IMR-90 (cell line): ENCODE measurements around the gene CCSER1. TPM values are rescaled to one million over a fixed set of nuclear protein-coding genes. Genes with fewer than 3 reads are reported as not detected.

Experiments
- ATAC-seq: fragments of 200-7000 bp; cut with Tn5 transposase; 2 replicates; pipeline ENCODE4 v1.9.1; 2020; ENCODE audit warnings: low read depth, mild to moderate bottlenecking, moderate library complexity
- BruUV-seq: library from RNA; stranded (reverse); fragments of 400-500 nt; replicated peaks from 2 replicates; lab custom pipeline; 2021; lab: Mats Ljungman, UMichigan
- CTCF ChIA-PET: fragments of 300-600 bp; formaldehyde crosslinking; extraction: SDS; loops from one replicate; lab custom pipeline; 2021; ENCODE audit warnings: antibody characterized with exemption; lab: Yijun Ruan, JAX
- POLR2A ChIA-PET: fragments of 300-600 bp; sonication (Branson Sonifier 250); formaldehyde crosslinking; loops from one replicate; lab custom pipeline; 2022; ENCODE audit warnings: antibody characterized with exemption; ENCODE audit not compliant: unreplicated experiment; lab: Charles Lee
- DNase-seq: peaks from one replicate; pipeline ENCODE4 v3.0.0; 2013
- H2AFZ ChIP-seq: replicated peaks from 2 replicates; pipeline ENCODE3; 2013; ENCODE audit warnings: low read length, mild to moderate bottlenecking; ENCODE audit not compliant: poor library complexity
- H2AK5ac ChIP-seq: 2 replicates; pipeline ENCODE4 v1.6.1; 2013; ENCODE audit warnings: low read depth, low read length, inconsistent platforms
- H2AK9ac ChIP-seq: replicated peaks from 2 replicates; pipeline ENCODE3; 2013; ENCODE audit warnings: mild to moderate bottlenecking, low read depth, low read length, moderate library complexity; ENCODE audit not compliant: poor library complexity
- H2BK120ac ChIP-seq: 2 replicates; pipeline ENCODE4 v1.6.1; 2013; ENCODE audit warnings: low read depth, low read length, inconsistent platforms
- H2BK15ac ChIP-seq: 3 replicates; pipeline ENCODE4 v1.6.1; 2013; ENCODE audit warnings: low read depth, low read length, inconsistent platforms
- H2BK20ac ChIP-seq: 2 replicates; pipeline ENCODE4 v1.6.1; 2013; ENCODE audit warnings: low read depth, mild to moderate bottlenecking, inconsistent platforms, low read length, moderate library complexity
- H2BK5ac ChIP-seq: 2 replicates; pipeline ENCODE4 v1.6.1; 2013; ENCODE audit warnings: mild to moderate bottlenecking, low read depth, low read length, inconsistent platforms; ENCODE audit not compliant: poor library complexity, severe bottlenecking
- H3K14ac ChIP-seq: replicated peaks from 2 replicates; pipeline ENCODE4 v1.6.1; 2013; ENCODE audit warnings: low read depth, low read length, inconsistent platforms
- H3K18ac ChIP-seq: 2 replicates; pipeline ENCODE4 v1.6.1; 2013; ENCODE audit warnings: low read depth, low read length, control low read depth
- H3K23ac ChIP-seq: 2 replicates; pipeline ENCODE4 v1.6.1; 2013; ENCODE audit warnings: low read depth, low read length, inconsistent platforms
- H3K27ac ChIP-seq: 2 replicates; pipeline ENCODE4 v1.5.1; 2013; ENCODE audit warnings: mild to moderate bottlenecking, control low read depth, low read length; ENCODE audit not compliant: insufficient read depth
- H3K27me3 ChIP-seq: 2 replicates; pipeline ENCODE4 v1.6.1; 2013; ENCODE audit warnings: low read length; ENCODE audit not compliant: control insufficient read depth, insufficient read depth
- H3K36me3 ChIP-seq: 2 replicates; pipeline ENCODE4 v1.6.1; 2013; ENCODE audit warnings: low read length, mixed read lengths; ENCODE audit not compliant: control insufficient read depth, insufficient read depth
- H3K4ac ChIP-seq: 2 replicates; pipeline ENCODE4 v1.6.1; 2013; ENCODE audit warnings: low read depth, low read length, inconsistent platforms
- H3K4me1 ChIP-seq: 2 replicates; pipeline ENCODE4 v1.6.1; 2013; ENCODE audit warnings: low read length, mixed read lengths; ENCODE audit not compliant: control insufficient read depth, insufficient read depth
- H3K4me2 ChIP-seq: 2 replicates; pipeline ENCODE4 v1.6.1; 2013; ENCODE audit warnings: low read depth, mild to moderate bottlenecking, control low read depth, low read length, moderate library complexity
- H3K4me3 ChIP-seq: 2 replicates; pipeline ENCODE4 v1.5.1; 2013; ENCODE audit warnings: low read depth, mild to moderate bottlenecking, control low read depth, low read length, moderate library complexity; ENCODE audit not compliant: insufficient read depth
- H3K56ac ChIP-seq: 2 replicates; pipeline ENCODE4 v1.6.1; 2013; ENCODE audit warnings: low read length, inconsistent platforms; ENCODE audit not compliant: insufficient read depth; ENCODE audit errors: extremely low read depth
- H3K79me1 ChIP-seq, 2 experiments: 2 replicates each; pipeline ENCODE4 v1.6.1; 2013; ENCODE audit warnings: low read length in 2 of 2, inconsistent platforms in 1 of 2, low read depth in 1 of 2
- H3K9ac ChIP-seq: 2 replicates; pipeline ENCODE4 v1.6.1; 2013; ENCODE audit warnings: low read depth, low read length, control low read depth
- H3K9me1 ChIP-seq: 2 replicates; pipeline ENCODE4 v1.6.1; 2013; ENCODE audit warnings: low read length, inconsistent platforms; ENCODE audit not compliant: insufficient read depth
- H3K9me3 ChIP-seq: 2 replicates; pipeline ENCODE4 v1.6.1; 2013; ENCODE audit warnings: low read length; ENCODE audit not compliant: control insufficient read depth, insufficient read depth
- H4K20me1 ChIP-seq: 2 replicates; pipeline ENCODE4 v1.6.1; 2013; ENCODE audit warnings: low read length, inconsistent platforms; ENCODE audit not compliant: insufficient read depth
- H4K5ac ChIP-seq: 2 replicates; pipeline ENCODE4 v1.6.1; 2013; ENCODE audit warnings: mild to moderate bottlenecking, low read depth, low read length, control low read depth
- H4K8ac ChIP-seq, 2 experiments: 2 replicates each; pipeline ENCODE4 v1.6.1; 2013; ENCODE audit warnings: low read depth in 2 of 2, low read length in 2 of 2, control low read depth in 1 of 2, inconsistent platforms in 1 of 2
- H4K91ac ChIP-seq: 2 replicates; pipeline ENCODE4 v1.6.1; 2013; ENCODE audit warnings: low read depth, low read length, inconsistent platforms; ENCODE audit not compliant: insufficient read depth
- BHLHE40 ChIP-seq: fragments of 150-350 bp; IDR thresholded peaks from 2 replicates; pipeline ENCODE4 v1.6.1; 2016; ENCODE audit warnings: mild to moderate bottlenecking, low read depth, low read length
- CEBPB ChIP-seq: IDR thresholded peaks from 2 replicates; pipeline ENCODE4 v1.6.1; 2012; ENCODE audit warnings: low read depth, low read length, improper control_type of control experiment
- CHD1 ChIP-seq: IDR thresholded peaks from 2 replicates; pipeline ENCODE4 v1.6.1; 2012; ENCODE audit warnings: low read depth, low read length, improper control_type of control experiment
- FOS ChIP-seq: fragments of 150-350 bp; IDR thresholded peaks from 2 replicates; pipeline ENCODE4 v1.6.1; 2016; ENCODE audit warnings: low read depth, low read length
- MAFK ChIP-seq: IDR thresholded peaks from 2 replicates; pipeline ENCODE4 v1.6.1; 2012; ENCODE audit warnings: low read depth, low read length, improper control_type of control experiment
- MAZ ChIP-seq: IDR thresholded peaks from 2 replicates; pipeline ENCODE4 v1.6.1; 2012; ENCODE audit warnings: low read depth, mild to moderate bottlenecking, low read length, improper control_type of control experiment, moderate library complexity, borderline replicate concordance
- MXI1 ChIP-seq: IDR thresholded peaks from 2 replicates; pipeline ENCODE4 v1.6.1; 2012; ENCODE audit warnings: low read depth, mild to moderate bottlenecking, low read length, moderate library complexity, borderline replicate concordance
- NFE2L2 ChIP-seq: fragments of 150-350 bp; IDR thresholded peaks from 2 replicates; pipeline ENCODE4 v1.6.1; 2016; ENCODE audit warnings: low read depth, mild to moderate bottlenecking, low read length
- POLR2A ChIP-seq: IDR thresholded peaks from 2 replicates; pipeline ENCODE4 v1.6.1; 2012; ENCODE audit warnings: mild to moderate bottlenecking, low read depth, low read length
- RAD21 ChIP-seq: IDR thresholded peaks from 2 replicates; pipeline ENCODE4 v1.6.1; 2012; ENCODE audit warnings: low read length, improper control_type of control experiment
- RCOR1 ChIP-seq: IDR thresholded peaks from 2 replicates; pipeline ENCODE4 v1.6.1; 2012; ENCODE audit warnings: mild to moderate bottlenecking, low read length, improper control_type of control experiment; ENCODE audit not compliant: insufficient replicate concordance
- RFX5 ChIP-seq: IDR thresholded peaks from 2 replicates; pipeline ENCODE4 v1.8.0; 2012; ENCODE audit warnings: low read depth, mild to moderate bottlenecking, low read length, moderate library complexity
- SMC3 ChIP-seq: fragments of 150-350 bp; IDR thresholded peaks from 2 replicates; pipeline ENCODE4 v1.6.1; 2016; ENCODE audit warnings: low read depth, mild to moderate bottlenecking, antibody characterized with exemption, low read length, moderate library complexity
- WGBS, 2 experiments: methylation state at CpG; one replicate each; pipeline versions ENCODE4 v1.1.5 to v1.1.7; 2013; ENCODE audit warnings: missing lambda C conversion rate in 2 of 2; ENCODE audit not compliant: insufficient read length in 1 of 2; ENCODE audit errors: extremely low coverage in 2 of 2; 5-methylcytosine and 5-hydroxymethylcytosine counted together
- dilution Hi-C: fragments of 300-500 bp; cut with HindIII; formaldehyde crosslinking; loops from one replicate; pipeline ENCODE4 v1.14.3; 2018; ENCODE audit warnings: low sequenced_read_pairs; ENCODE audit not compliant: unreplicated experiment
- in situ Hi-C: fragments of 300-500 bp; cut with MboI; formaldehyde crosslinking; loops from 3 replicates; pipeline ENCODE4 v1.14.3; 2019; ENCODE audit warnings: low sequenced_read_pairs, inconsistent platforms, mixed read lengths
- intact Hi-C: fragments of 100-400 bp; cut with micrococcal nuclease; formaldehyde crosslinking; loops from 2 replicates; pipeline ENCODE4 v1.10.0; 2022
- polyA plus RNA-seq, 3 experiments: library from polyadenylated mRNA; depleted of rRNA; stranded (reverse); fragments of >200 nt; gene quantifications; 2 replicates each; pipeline ENCODE4 v1.2.3, GENCODE V29; 2012; ENCODE audit warnings: low replicate concordance in 1 of 3
- total RNA-seq: library from RNA; depleted of rRNA; stranded (reverse); fragments of >200 nt; gene quantifications from 2 replicates; pipeline ENCODE4 v1.2.3, GENCODE V29; 2012
- TF ChIP-seq, protein P1 (sequence below): fragments of 150-350 bp; IDR thresholded peaks from 2 replicates; pipeline ENCODE4 v1.6.1; 2016; ENCODE audit warnings: low read depth, mild to moderate bottlenecking, low read length, moderate library complexity, borderline replicate concordance
- TF ChIP-seq, protein P2 (sequence below): fragments of 150-350 bp; IDR thresholded peaks from 2 replicates; pipeline ENCODE4 v1.6.1; 2017; ENCODE audit warnings: mild to moderate bottlenecking, antibody characterized with exemption, low read length, low read depth
- TF ChIP-seq, protein P3 (sequence below): conservative IDR thresholded peaks from 2 replicates; pipeline ENCODE4 v1.5.1; 2012; ENCODE audit warnings: mild to moderate bottlenecking, low read depth, low read length, improper control_type of control experiment

Gene CCSER1
- total and polyA plus RNA-seq, 2 of the 4 experiments (the other 2 are of a cell fraction): not detected

DNA sequence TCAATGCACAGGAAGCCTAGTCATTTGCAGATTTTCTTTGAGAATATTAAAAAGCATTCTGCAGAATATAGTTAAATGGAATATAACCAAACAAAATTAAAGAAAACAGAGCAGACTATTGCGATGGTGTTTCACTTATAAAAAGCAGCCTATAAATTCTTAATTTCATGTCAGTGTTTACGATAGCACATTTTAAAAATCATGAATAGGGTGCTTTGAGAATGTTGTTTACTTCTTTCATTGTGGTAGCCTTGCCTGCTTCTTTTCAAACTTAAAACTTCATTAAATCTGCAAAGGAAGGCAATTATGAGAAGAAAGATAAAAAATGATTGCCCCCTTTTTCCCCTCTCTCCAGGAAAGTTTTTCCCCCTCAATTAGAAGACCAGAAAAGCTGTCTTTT, 748.6 kb downstream of the CCSER1 start:
- intact Hi-C loops: no loop called here
- Histone ChIP-seq H3K9ac (no peak overlapping the region), H3K27ac (no peak overlapping the region), H2AK5ac (no peak overlapping the region), H3K4me2 (no peak overlapping the region), H3K56ac (no peak overlapping the region), H2AK9ac (no peak overlapping the region), H4K20me1 (no peaks in the 10 kb centered on the region), H3K36me3 (no peaks in the 10 kb centered on the region), H4K5ac (no peak overlapping the region), H3K9me3 (peaks cover 1% of the 10 kb centered on the region), H2BK15ac (no peak overlapping the region), H2BK5ac (no peak overlapping the region), H2BK20ac (no peak overlapping the region), H3K4ac (no peak overlapping the region), H3K9me1 (no peaks in the 10 kb centered on the region), H3K27me3 (no peaks in the 10 kb centered on the region), H3K14ac (no peak overlapping the region), H4K91ac (no peak overlapping the region), H3K18ac (no peak overlapping the region), H3K4me3 (no peak overlapping the region), H2AFZ (no peak overlapping the region), H3K23ac (no peak overlapping the region), H2BK120ac (no peak overlapping the region), H4K8ac (no peak overlapping the region), H3K79me1 (no peaks in the 10 kb centered on the region), H3K4me1 (no peaks in the 10 kb centered on the region)
- in situ Hi-C loops: no loop called here
- DNase-seq (no peak), ATAC-seq (no peak)
- no CpG with 5 or more reads among the region's 2 CpGs for WGBS, 2 experiments
- ChIA-PET CTCF (no interaction called here), POLR2A (no interaction called here)
- dilution Hi-C loops: no loop called here
- no peak for TF ChIP-seq BHLHE40
- TF ChIP-seq, protein P1, sequence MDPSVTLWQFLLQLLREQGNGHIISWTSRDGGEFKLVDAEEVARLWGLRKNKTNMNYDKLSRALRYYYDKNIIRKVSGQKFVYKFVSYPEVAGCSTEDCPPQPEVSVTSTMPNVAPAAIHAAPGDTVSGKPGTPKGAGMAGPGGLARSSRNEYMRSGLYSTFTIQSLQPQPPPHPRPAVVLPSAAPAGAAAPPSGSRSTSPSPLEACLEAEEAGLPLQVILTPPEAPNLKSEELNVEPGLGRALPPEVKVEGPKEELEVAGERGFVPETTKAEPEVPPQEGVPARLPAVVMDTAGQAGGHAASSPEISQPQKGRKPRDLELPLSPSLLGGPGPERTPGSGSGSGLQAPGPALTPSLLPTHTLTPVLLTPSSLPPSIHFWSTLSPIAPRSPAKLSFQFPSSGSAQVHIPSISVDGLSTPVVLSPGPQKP: no peak
- no peak for TF ChIP-seq MAFK
- TF ChIP-seq MXI1: no peak
- TF ChIP-seq RAD21: no peak
- TF ChIP-seq RFX5: no peak
- no peak for TF ChIP-seq RCOR1
- TF ChIP-seq, protein P2, sequence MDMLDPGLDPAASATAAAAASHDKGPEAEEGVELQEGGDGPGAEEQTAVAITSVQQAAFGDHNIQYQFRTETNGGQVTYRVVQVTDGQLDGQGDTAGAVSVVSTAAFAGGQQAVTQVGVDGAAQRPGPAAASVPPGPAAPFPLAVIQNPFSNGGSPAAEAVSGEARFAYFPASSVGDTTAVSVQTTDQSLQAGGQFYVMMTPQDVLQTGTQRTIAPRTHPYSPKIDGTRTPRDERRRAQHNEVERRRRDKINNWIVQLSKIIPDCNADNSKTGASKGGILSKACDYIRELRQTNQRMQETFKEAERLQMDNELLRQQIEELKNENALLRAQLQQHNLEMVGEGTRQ: no peak
- TF ChIP-seq NFE2L2: no peak
- no peak for TF ChIP-seq POLR2A
- TF ChIP-seq FOS: no peak
- TF ChIP-seq SMC3: no peak
- no peak for TF ChIP-seq CHD1
- no peak for TF ChIP-seq MAZ
- no peak for TF ChIP-seq CEBPB
- TF ChIP-seq, protein P3, sequence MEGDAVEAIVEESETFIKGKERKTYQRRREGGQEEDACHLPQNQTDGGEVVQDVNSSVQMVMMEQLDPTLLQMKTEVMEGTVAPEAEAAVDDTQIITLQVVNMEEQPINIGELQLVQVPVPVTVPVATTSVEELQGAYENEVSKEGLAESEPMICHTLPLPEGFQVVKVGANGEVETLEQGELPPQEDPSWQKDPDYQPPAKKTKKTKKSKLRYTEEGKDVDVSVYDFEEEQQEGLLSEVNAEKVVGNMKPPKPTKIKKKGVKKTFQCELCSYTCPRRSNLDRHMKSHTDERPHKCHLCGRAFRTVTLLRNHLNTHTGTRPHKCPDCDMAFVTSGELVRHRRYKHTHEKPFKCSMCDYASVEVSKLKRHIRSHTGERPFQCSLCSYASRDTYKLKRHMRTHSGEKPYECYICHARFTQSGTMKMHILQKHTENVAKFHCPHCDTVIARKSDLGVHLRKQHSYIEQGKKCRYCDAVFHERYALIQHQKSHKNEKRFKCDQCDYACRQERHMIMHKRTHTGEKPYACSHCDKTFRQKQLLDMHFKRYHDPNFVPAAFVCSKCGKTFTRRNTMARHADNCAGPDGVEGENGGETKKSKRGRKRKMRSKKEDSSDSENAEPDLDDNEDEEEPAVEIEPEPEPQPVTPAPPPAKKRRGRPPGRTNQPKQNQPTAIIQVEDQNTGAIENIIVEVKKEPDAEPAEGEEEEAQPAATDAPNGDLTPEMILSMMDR: no peak
- BruUV-seq: no TSS peak
